GM18870 (cell line): ENCODE data around the gene STKLD1.

Experiments used
- ATAC-seq: cut with Tn5 transposase; IDR thresholded peaks from one replicate; pipeline ENCODE4 v1.9.1; 2021; ENCODE audit warnings: moderate library complexity; ENCODE audit not compliant: unreplicated experiment

Gene STKLD1

DNA sequence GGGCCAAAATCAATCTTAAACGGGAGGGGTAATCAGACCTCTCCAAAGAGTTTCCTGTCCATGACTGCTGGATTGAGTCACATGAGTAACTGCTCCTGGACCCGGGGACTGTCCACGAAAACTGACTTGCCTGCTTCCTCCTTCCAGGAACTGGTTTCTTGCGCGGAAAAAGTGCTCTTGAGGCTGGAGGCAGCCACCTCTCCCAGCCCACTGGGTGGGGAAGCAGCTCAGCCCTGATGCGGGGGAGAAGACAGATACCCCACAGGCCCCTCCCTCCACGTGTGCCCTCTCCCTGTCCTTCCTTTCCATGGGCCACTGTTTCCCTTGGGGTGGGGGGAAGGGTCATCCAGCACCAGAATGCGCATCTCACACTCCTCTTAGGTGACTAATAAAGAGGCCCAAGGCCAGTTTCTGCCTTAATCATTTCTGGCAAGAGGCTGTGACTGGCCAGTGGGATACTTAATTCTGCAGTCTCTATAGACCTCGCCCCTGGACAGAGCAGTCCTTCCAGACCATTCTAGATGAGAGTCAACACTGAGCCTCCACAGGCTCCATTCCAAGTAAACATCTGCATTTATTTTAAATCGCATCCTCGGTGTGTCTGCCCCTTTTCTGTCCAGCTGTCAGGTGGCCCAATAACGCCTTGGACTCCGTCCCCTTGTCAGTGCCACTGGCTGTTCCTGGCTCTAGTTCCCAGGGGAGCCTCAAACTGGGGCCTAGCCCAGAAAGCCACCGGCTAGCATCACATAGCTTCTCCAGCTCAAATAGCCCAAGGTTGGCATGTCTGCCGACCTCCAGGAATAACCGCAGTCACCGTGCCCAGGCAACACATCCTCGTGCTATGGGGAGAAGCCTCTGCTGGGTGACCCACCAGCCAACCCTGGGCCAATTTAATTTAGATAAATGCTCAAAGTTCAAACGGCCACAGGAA is 29.6 kb downstream of the STKLD1 start:
- ATAC-seq, result no peak

DNA sequence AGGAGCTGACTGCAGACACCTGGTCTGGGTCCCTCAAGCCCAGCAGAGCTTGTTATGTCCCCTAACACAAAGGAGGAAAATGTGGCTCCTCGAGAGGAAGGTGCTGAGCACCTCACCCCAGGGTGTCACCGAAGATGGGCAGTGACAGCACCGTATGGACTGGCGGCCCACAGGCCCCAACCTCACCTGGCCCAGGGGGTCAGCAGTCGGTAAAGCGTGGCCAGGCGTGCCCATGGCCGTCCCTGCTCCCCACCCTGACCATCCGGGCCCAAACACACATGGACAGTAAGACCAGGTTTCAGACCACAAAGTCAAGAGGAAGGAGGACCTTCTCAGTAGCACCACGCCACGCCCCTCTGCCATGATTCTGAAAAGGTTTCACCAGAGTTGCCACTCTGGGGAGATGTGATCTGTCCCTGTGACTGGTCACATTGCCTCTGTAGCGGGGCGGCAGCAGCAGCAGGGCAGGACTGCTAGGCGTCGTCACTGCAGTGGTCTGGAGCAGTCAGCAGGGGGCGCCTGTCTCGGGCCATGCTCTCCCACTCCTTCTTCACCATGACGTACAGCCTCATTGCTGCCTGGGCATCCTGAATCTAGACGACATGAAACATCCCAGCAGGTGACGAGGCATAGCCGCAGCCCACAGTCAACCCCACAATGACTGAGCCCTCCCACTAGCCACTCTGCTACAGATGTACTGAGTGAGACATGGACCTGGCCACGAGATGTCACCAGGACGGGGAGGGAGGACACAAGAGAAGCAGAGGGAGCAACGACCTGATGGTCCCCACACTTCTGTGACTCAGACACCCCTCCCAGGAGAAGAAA is 30.5 kb downstream of the STKLD1 start:
- no peak for ATAC-seq

DNA sequence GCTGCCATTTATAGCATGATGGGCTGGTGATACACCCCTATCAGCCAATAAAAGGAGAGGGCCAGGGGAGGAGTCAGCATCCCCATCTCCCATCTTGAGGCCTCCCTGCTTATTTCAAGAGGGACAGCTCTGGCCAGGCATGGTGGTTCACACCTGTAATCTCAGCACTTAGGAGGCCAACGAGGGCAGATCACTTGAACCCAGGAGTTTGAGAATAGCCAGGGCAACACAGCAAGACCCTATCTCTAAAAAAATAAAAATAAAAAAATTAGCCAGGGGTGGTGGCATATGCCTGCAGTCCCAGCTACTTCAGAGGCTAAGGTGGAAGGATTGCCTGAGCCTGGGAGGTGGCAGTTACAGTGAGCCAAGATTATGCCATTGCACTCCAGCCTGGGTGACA is 31.9 kb downstream of the STKLD1 start:
- ATAC-seq, result no peak

DNA sequence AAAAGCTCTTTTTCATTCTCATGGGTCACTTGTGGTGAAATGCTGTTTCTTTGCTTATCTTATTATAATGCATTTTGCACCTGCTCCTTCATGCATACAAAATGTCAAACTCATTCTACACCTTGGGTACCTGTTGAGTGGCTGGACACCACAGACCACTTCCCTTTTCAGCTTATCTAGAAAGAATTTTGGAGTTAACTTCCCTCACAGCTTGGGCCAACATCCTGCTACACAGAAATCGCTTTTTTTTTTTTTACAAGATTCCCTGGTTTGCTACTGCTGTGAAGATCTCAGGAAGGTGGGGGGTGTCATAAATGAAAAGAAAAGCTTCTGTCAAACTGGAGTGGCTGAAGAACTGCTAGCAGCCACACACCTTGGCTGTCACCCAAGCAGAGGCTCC is 39.0 kb downstream of the STKLD1 start:
- ATAC-seq, result no peak

DNA sequence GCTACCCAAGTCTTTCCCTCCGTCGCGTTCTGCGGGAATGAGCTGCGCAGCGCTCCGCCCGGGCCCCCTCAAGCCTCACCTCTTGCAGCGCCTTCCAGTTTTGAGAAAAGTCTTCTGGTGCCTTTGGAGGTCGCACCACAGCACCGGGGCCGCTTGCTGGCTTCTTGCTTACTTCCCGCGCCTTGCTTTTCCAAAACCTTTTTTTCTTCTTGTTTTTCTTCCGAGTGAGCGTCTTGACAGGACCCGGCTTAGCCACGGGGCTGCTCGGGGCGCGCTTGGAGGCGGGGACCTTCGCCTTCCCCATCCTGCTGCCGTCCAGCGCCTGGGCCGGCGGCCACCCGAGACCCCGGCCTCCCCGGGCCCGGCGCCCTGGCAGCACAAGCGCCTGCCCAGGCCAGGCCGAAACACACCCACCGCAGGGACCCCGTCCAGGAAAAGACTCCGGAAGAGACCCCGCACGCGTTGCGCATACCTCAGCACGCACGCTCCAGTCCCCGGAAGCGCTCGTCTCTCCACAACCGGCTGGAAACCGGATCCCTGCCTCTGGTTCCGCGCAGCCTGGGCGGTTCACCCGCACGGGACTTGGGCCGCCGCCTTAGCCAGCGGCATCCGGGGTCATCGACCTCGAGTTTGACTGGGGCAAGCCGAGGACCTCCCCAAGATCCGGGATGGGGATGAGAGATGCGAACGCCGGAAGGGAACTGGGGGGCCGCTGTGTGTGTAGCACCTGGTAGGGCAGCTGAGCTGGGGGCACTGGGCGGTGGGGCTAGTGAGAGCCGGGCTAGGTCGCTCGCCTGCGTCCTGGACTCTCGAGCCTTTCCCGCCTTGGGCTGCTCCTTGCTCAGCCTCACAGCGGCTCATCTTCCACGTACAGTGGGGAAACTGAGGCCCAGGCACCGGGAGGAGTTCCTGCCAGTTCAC is 41.6 kb downstream of the STKLD1 start, which contains the start of gene REXO4:
Gene REXO4 (minus strand): TSS at position 470 of the 921 bp plus-strand sequence. CDS start 166 bp downstream, at position 304.
- ATAC-seq, result no peak

DNA sequence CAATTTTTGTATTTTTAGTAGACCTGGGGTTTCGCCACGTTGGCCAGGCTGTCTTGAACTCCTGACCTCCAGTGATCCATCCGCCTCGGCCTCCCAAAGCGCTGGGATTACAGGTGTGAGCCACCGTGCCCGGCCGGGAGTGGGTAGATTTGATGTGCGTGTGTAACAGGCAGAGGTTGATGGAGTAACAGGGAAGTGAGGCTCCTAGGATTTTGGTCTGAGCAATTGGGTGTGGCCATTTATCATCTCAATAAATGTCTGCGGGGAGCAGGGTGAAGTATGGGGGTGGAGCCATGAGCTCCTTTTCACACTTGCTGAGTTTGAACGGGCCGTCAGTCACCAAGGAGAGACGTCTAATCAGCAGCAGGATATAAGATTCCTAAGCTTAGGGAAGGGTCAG is 42.8 kb downstream of the STKLD1 start:
- ATAC-seq, result no peak

DNA sequence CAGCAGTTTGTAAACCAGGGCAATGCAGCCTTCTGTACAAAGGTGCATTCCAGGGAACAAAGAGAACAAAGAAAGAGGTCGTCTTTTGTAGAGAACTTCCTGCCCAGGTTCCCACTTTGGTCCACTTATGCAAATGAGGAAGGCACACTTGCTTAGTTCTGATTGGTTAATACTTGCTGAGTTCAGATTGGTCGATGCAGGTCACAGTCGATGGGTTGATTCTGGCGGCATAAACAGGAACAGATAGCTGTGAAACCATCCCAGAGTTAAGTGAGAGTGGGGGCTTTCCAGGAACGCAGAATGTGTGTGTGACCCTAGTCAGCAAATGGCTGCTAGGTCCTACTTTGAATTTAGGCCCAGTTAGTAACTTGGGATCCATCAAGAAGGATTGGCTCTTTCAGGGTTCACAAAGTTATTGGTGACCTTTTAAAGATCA is 44.2 kb downstream of the STKLD1 start:
- ATAC-seq, result no peak

DNA sequence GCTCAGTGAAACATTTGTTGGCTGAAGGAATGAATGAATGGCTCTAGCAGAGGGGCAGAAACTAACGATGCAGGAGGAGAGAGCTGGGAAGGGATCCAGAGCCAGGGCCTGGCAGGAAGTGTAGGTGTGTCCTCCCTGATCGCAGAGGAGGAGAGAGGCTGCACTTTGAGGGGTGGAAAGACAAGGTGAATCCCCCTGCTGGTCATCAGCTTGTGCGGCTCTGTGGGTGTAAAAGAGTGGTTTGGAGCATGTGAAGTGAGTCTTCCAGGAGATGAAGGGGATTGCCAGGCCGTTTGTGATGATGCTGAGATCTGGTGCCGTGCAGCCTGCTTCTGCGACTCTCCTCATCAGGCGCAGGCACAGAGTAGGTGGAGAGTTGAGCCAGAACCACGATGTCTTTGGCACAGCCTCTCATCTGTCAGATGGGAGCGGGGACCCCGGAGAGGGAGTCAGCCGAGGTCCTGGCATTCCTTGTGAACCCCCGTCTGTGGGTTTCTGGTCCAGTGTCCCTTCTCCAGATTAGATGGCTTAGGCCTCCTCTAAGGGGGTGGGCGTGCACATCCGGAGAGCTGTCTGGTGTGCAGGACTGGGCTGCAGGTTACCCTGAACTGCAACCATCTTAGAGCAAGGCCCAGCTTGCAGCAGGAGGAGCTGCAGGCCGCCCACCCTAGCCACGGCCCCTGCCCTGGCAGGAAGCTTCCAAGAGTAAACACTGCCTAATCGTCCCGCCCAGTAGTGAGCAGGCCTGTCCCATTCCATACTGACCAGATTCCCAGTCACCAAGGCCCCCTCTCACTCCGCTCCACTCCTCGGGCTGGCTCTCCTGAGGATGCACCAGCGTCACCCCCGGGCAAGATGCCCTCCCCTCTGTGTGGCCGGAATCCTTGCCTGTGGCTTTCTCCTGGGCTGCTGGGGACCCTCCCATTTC is 45.7 kb downstream of the STKLD1 start, which contains the start of gene ADAMTS13:
Gene ADAMTS13 (plus strand): TSS at position 753 of the 928 bp plus-strand sequence. CDS start 77 bp downstream, at position 830.
- no peak for ATAC-seq

DNA sequence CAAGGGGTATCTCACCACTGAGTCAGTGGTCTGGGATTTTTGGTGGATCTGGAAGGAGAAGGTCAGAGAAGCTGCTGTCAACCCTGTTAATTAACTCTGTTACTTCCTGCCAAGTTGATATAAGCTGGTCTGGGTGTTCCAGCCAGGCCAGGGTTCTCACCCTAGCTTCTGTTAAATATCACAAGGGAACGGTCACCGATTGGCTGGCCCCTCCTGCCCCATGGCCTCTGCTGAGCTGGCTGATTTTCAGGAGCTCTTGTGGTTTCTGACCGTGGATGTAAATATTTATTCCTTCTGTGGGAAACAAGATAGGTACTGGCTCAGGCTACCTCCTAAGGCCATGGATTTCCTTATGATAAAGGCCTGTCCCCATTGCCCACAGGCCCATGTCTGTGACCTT is 47.0 kb downstream of the STKLD1 start:
- no peak for ATAC-seq

DNA sequence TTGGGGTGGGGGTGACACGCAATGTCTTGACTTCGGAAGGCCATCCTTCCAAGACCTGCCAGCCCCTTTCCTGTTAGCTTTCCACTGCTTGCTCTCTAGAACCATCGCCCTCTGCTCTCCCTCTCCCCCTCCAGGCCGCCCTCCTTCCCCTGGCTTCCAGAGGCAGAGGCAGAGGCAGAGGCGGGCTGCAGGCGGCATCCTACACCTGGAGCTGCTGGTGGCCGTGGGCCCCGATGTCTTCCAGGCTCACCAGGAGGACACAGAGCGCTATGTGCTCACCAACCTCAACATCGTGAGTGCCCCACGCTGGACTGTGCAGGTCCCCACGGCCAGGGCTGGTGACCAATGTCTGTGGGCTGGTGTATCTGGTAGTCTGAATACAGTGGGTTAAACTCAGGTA is 48.0 kb downstream of the STKLD1 start:
- ATAC-seq, result no peak

DNA sequence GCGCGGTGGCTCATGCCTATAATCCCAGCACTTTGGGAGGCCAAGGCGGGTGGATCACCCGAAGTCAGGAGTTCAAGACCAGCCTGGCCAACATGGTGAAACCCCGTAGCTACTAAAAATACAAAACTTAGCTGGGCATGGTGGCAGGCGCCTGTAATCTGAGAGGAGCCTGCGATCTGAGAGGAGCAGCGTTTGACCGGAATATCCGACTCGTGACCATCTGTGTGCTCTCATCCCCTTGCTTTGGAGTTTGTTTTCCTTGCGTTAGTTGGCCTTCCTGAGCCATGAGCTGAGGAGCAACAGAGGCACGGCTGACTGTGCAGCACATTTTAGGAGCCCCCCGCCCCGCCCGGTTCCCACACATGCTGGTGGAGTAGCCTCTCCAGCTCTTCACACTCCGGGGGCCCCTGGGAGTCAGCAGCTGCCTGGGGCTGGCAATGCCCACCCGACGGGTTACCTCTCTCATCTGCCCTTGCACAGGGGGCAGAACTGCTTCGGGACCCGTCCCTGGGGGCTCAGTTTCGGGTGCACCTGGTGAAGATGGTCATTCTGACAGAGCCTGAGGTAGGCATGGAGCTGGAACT is 49.0 kb downstream of the STKLD1 start:
- no peak for ATAC-seq

DNA sequence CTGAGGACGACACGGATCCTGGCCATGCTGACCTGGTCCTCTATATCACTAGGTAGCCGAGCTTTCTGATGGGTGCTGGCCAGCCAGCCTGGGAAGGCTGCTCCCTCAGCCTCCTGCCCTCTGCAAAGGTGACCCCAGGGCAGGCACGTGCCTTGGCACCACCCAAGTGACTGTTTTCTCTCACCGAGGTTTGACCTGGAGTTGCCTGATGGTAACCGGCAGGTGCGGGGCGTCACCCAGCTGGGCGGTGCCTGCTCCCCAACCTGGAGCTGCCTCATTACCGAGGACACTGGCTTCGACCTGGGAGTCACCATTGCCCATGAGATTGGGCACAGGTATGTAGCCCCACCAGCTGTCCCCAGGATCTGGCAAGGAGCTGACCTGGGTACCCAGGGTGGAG is 49.8 kb downstream of the STKLD1 start:
- no peak for ATAC-seq

DNA sequence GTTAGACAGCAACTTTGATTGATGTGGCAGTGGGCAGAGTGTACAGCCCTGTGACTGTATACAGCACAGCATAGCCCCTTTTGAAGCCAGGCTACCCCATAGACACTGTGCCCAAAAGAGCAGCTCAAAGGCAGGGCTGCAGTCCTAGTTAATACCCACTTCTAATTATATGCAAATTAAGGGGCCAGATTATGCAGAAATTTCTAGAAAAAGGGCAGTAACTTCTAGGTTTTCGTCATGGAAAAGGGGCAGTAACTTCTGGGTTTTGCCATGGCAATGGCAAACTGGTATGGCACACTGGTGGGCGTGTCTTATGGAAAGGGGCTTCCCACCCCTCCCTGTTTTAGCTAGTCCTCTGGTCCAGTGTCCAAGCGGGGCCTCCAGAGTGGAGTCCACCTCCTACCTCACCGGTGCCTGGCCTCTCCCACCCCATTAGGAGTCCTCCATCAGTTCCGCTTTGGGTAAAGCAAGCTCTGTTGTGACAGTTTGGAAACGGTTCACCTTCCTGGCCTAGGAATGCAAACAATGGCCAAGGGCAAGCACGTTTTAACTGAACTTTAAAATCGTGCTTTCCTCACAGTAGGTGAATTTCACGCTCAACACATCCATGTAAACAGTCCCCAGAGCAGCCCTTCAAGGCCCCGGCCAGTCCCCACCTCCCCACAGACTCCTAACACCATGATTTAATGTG is 51.6 kb downstream of the STKLD1 start:
- no peak for ATAC-seq

DNA sequence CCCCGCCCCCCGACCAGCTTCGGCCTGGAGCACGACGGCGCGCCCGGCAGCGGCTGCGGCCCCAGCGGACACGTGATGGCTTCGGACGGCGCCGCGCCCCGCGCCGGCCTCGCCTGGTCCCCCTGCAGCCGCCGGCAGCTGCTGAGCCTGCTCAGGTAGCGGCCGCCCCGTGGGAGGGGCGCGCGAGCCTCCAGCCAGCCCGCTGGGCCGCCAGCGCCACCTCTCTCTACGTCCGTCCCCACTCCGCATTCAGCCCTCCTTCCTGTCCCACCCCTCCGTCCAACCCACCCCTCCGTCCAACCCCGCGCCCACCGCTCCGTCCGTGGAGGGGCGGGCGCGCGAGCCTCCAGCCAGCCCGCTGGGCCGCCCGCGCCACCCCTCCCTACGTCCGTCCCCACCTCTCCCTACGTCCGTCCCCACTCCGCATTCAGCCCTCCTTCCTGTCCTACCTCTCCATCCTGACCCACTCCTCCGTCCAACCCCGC is 52.5 kb downstream of the STKLD1 start:
- ATAC-seq, result no peak

DNA sequence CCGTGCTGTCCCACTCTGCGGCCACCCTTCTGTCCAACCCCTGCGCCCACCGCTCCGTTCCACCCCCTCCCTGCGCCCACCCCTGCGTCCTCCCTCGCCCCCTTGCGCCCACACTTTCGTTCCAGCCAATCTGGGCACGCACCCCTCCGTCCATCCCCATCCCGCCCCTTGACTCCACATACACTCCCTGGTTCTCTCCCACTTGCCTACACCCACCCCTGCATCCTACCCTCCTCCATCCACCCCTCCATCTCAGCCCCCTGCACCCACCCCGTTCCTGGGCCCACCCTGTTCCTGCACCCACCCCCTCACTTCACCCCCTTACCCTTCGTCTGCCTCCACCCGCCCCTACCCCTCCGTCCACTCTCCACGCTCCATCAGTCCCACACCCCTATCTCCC is 53.0 kb downstream of the STKLD1 start:
- ATAC-seq, result no peak

DNA sequence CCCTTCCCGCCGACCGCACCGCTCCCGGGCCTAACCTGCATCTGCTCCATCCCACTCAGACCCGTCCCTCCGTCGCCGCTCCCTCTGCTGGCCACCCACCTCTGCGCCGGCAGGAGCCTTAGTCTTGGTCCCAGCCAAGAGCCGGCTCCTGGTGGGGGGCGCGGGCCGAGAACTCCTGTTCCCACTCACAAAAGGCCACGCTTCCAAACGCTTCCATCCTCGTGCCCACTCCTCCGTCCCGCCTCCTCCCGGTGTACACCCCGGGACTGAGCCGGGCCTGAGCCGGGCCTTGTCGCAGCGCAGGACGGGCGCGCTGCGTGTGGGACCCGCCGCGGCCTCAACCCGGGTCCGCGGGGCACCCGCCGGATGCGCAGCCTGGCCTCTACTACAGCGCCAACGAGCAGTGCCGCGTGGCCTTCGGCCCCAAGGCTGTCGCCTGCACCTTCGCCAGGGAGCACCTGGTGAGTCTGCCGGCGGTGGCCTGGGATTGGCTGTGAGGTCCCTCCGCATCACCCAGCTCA is 53.5 kb downstream of the STKLD1 start:
- ATAC-seq, result no peak

DNA sequence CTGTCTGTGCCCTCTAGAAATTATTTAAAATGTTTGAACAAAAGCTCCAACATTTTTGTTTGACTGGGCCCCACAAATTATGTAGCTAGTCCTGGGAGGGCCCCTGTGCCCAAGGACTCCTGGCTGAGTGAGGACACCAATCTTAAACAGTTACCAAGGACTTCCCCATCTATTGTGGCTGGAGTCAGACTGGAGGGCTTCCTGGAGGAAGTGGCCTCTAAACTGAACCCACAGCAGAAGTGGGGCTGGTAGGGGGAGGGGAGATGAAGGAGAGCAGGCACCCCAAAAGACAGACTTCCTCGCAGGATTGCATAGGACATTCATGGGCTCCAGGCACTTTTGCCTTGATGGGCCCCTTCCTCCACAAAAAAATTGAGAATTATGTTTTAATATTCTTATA is 54.1 kb downstream of the STKLD1 start:
- no peak for ATAC-seq

DNA sequence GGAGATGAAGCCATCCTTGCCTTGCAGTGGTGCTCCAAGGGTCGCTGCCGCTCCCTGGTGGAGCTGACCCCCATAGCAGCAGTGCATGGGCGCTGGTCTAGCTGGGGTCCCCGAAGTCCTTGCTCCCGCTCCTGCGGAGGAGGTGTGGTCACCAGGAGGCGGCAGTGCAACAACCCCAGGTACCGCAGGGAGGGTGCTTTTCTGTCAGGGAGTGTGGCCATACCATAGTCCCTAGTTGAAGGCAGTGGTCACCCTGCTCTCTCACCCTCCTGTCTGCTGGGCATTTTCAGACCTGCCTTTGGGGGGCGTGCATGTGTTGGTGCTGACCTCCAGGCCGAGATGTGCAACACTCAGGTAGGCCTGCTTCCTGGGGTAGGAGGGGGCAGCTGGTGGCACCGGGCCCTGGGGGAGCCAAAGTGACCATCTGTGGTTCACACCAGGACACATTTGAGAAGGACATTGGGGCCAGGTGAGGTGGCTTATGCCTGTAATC is 57.2 kb downstream of the STKLD1 start:
- no peak for ATAC-seq
